ENCODE results near the gene MTOR. TPM values are rescaled to one million over a fixed set of nuclear protein-coding genes. Genes with fewer than 3 reads are reported as not detected.

Gene MTOR
- total and polyA plus RNA-seq, 2 donors (not counting 1 experiment from before 2014, with no cell fraction given): 30.7 to 50.7 TPM

- no peaks in the 10 kb centered on the region for H3K4me1 ChIP-seq (ENCODE audit: control insufficient read depth in 2 of 2, insufficient read depth in 2 of 2, low read length in 2 of 2)
- intact Hi-C loops (cut with micrococcal nuclease): no loop called here
- Mint-ChIP-seq H3K27ac (no peak overlapping the region), H3K4me1 (peaks cover 4% of the 10 kb centered on the region), H3K4me3 (no peak overlapping the region), H3K27me3 (no peaks in the 10 kb centered on the region), H3K9me3 (ENCODE audit: insufficient read depth) (no peaks in the 10 kb centered on the region)
- DNase-seq (no peak), ATAC-seq (ENCODE audit: low read depth) (no peak)
- H3K9me3 ChIP-seq (ENCODE audit: control extremely low read depth in 1 of 3, control insufficient read depth in 2 of 3, insufficient read depth in 1 of 3, low read length in 2 of 3): no peaks in the 10 kb centered on the region
- no peak overlapping the region for H3K9ac ChIP-seq (ENCODE audit: low read length)
- no peak overlapping the region for H3K4me3 ChIP-seq (ENCODE audit: control extremely low read depth in 1 of 5, extremely low read depth in 1 of 5, insufficient read depth in 1 of 5, low read depth in 2 of 5, low read length in 4 of 5)
- TF ChIP-seq CTCF (IDR thresholded peaks at IDR 0.05): no peak
- TF ChIP-seq EZH2 (IDR thresholded peaks at IDR 0.05; ENCODE audit: borderline replicate concordance, insufficient read depth, low read depth, low read length, poor library complexity, severe bottlenecking): no peak
- peaks cover 0 to 83% of the 10 kb centered on the region in 2 experiments for H3K36me3 ChIP-seq (replicated peaks in 1 of 2; ENCODE audit: control extremely low read depth in 1 of 2, control insufficient read depth in 1 of 2, extremely low read depth in 1 of 2, insufficient read depth in 2 of 2, low read length in 1 of 2)
- H3K27me3 ChIP-seq (replicated peaks in 1 of 4; ENCODE audit: control extremely low read depth in 1 of 4, control insufficient read depth in 3 of 4, insufficient read depth in 4 of 4, low read length in 3 of 4): no peaks in the 10 kb centered on the region
- ChIA-PET POLR2A (no interaction called here), CTCF (interaction anchor here (0.7 to 2.9 kb wide), 3 partner anchors 33 to 579 kb away, joined by 3 to 14 read pairs (median 8); no protein-coding TSS in a partner anchor)
- H3K79me2 ChIP-seq (ENCODE audit: control insufficient read depth, insufficient read depth, low read length): no peaks in the 10 kb centered on the region
- no peak overlapping the region for H2AFZ ChIP-seq (ENCODE audit: insufficient read depth, low read depth, low read length, poor library complexity, severe bottlenecking)
- no peak overlapping the region for H3K27ac ChIP-seq (ENCODE audit: low read length in 2 of 2)
- no peaks in the 10 kb centered on the region for H4K20me1 ChIP-seq (ENCODE audit: control insufficient read depth, insufficient read depth, low read length, poor library complexity, severe bottlenecking)
- no peak overlapping the region for H3K4me2 ChIP-seq (replicated peaks; ENCODE audit: low read depth, low read length, poor library complexity, severe bottlenecking)
- WGBS (ENCODE audit: insufficient coverage): 97% methylated on average over 6 of the region's 11 CpGs
Observed at GRCh38 chr1:11070876-11071275, 191.5 kb downstream of the MTOR start.

- H2AFZ ChIP-seq (ENCODE audit: insufficient read depth, low read depth, low read length, poor library complexity, severe bottlenecking): no peak overlapping the region
- no peaks in the 10 kb centered on the region for H3K79me2 ChIP-seq (ENCODE audit: control insufficient read depth, insufficient read depth, low read length)
- intact Hi-C loops (cut with micrococcal nuclease): no loop called here
- H3K27me3 ChIP-seq (replicated peaks in 1 of 4; ENCODE audit: control extremely low read depth in 1 of 4, control insufficient read depth in 3 of 4, insufficient read depth in 4 of 4, low read length in 3 of 4): no peaks in the 10 kb centered on the region
- H3K4me1 Mint-ChIP-seq: peaks cover 4% of the 10 kb centered on the region
- ATAC-seq (ENCODE audit: low read depth) (no peak), DNase-seq (no peak)
- H3K27ac Mint-ChIP-seq: no peak overlapping the region
- over 99% methylated on average over 15 of the region's 17 CpGs for WGBS (ENCODE audit: insufficient coverage)
- POLR2A ChIA-PET: no interaction called here
- CTCF ChIA-PET: interaction anchor here (1.2 to 1.6 kb wide), 2 partner anchors 31 to 44 kb away, joined by 3 to 8 read pairs; no protein-coding TSS in a partner anchor
- no peaks in the 10 kb centered on the region for H3K9me3 Mint-ChIP-seq (ENCODE audit: insufficient read depth)
- no peaks in the 10 kb centered on the region for H3K4me1 ChIP-seq (ENCODE audit: control insufficient read depth in 2 of 2, insufficient read depth in 2 of 2, low read length in 2 of 2)
- H4K20me1 ChIP-seq (ENCODE audit: control insufficient read depth, insufficient read depth, low read length, poor library complexity, severe bottlenecking): no peaks in the 10 kb centered on the region
- H3K4me3 ChIP-seq (ENCODE audit: control extremely low read depth in 1 of 5, extremely low read depth in 1 of 5, insufficient read depth in 1 of 5, low read depth in 2 of 5, low read length in 4 of 5): no peak overlapping the region
- H3K9ac ChIP-seq (ENCODE audit: low read length): no peak overlapping the region
- no peak overlapping the region for H3K4me2 ChIP-seq (replicated peaks; ENCODE audit: low read depth, low read length, poor library complexity, severe bottlenecking)
- TF ChIP-seq CTCF (IDR thresholded peaks at IDR 0.05) (no peak), EZH2 (IDR thresholded peaks at IDR 0.05; ENCODE audit: borderline replicate concordance, insufficient read depth, low read depth, low read length, poor library complexity, severe bottlenecking) (no peak)
- H3K27ac ChIP-seq (ENCODE audit: low read length in 2 of 2): no peak overlapping the region
- peaks cover 4 to 67% of the 10 kb centered on the region in 2 experiments for H3K36me3 ChIP-seq (replicated peaks in 1 of 2; ENCODE audit: control extremely low read depth in 1 of 2, control insufficient read depth in 1 of 2, extremely low read depth in 1 of 2, insufficient read depth in 2 of 2, low read length in 1 of 2)
- no peaks in the 10 kb centered on the region for H3K27me3 Mint-ChIP-seq
- peaks cover 0 to 3% (median 0%) of the 10 kb centered on the region in 3 donors for H3K9me3 ChIP-seq (ENCODE audit: control extremely low read depth in 1 of 3, control insufficient read depth in 2 of 3, insufficient read depth in 1 of 3, low read length in 2 of 3)
- H3K4me3 Mint-ChIP-seq: no peak overlapping the region
Observed at GRCh38 chr1:11068600-11069473, 193.5 kb downstream of the MTOR start.
